ENCODE results near the gene LHX8.

- no peak for TF ChIP-seq CTCF (IDR thresholded peaks at IDR 0.05; ENCODE audit: insufficient read depth, low read length, poor library complexity, severe bottlenecking)
- no peak for TF ChIP-seq EZH2phosphoT487 (conservative IDR thresholded peaks at IDR 0.05; ENCODE audit: low read length)
Observed at GRCh38 chr1:75170981-75171380, 36.8 kb downstream of the LHX8 start.

Measured in SU-DHL-6 (cell line).